Lung (tissue), 12 donors: Measurements from ENCODE around the gene ZHX3. TPM values are rescaled to one million over a fixed set of nuclear protein-coding genes. Genes with fewer than 3 reads are reported as not detected.

Experiments used
- ATAC-seq: fragments of 200-7000 bp; cut with Tn5 transposase; one replicate; pipeline ENCODE4 v1.9.1; 2020; ENCODE audit warnings: moderate number of reproducible peaks; ENCODE audit not compliant: insufficient read depth, low FRiP score
- DNase-seq, 3 donors: peaks; one replicate each; pipeline ENCODE4 v3.0.0-alpha.2; 2013 to 2017
- H3K27ac ChIP-seq, 2 donors: one replicate each; pipeline ENCODE4 v1.5.1; 2013; ENCODE audit warnings: mild to moderate bottlenecking in 2 of 2, moderate library complexity in 2 of 2, control low read depth in 1 of 2, inconsistent platforms in 1 of 2, low read depth in 1 of 2, low read length in 1 of 2
- H3K27me3 ChIP-seq, 3 donors: one replicate each; pipeline ENCODE4 v1.5.1; 2013; ENCODE audit warnings: low read length in 2 of 3; ENCODE audit not compliant: control insufficient read depth in 3 of 3, insufficient read depth in 3 of 3
- H3K36me3 ChIP-seq, 4 donors: one replicate each; pipeline ENCODE4 v1.5.1; 2013; ENCODE audit warnings: low read length in 4 of 4, mild to moderate bottlenecking in 1 of 4, moderate library complexity in 1 of 4; ENCODE audit not compliant: control insufficient read depth in 4 of 4, insufficient read depth in 4 of 4
- H3K4me1 ChIP-seq, 5 donors: one replicate each; pipeline ENCODE4 v1.5.1; 2013; ENCODE audit warnings: low read length in 5 of 5, mild to moderate bottlenecking in 2 of 5, moderate library complexity in 1 of 5; ENCODE audit not compliant: control insufficient read depth in 5 of 5, insufficient read depth in 5 of 5
- H3K4me3 ChIP-seq: one replicate; pipeline ENCODE4 v1.5.1; 2013; ENCODE audit warnings: mild to moderate bottlenecking, control low read depth, moderate library complexity
- H3K9ac ChIP-seq, 2 donors: one replicate each; pipeline ENCODE4 v1.5.1; 2013; ENCODE audit warnings: low read length in 2 of 2, control low read depth in 1 of 2; ENCODE audit not compliant: insufficient read depth in 1 of 2
- H3K9me3 ChIP-seq, 4 donors: one replicate each; pipeline ENCODE4 v1.5.1; 2013; ENCODE audit warnings: low read length in 3 of 4, mild to moderate bottlenecking in 1 of 4, moderate library complexity in 1 of 4; ENCODE audit not compliant: control insufficient read depth in 4 of 4, insufficient read depth in 3 of 4
- CTCF ChIP-seq: IDR thresholded peaks from 2 replicates; pipeline ENCODE4 v1.5.1; 2012; ENCODE audit warnings: mild to moderate bottlenecking; ENCODE audit errors: control extremely low read depth, extremely low read depth
- WGBS, 2 donors: extraction: QIAGEN DNeasy Blood & Tissue Kit; methylation state at CpG; one replicate each; pipeline ENCODE4 v1.1.7; 2013; 5-methylcytosine and 5-hydroxymethylcytosine counted together
- polyA plus RNA-seq, 2 donors: library from polyadenylated mRNA; stranded (reverse); fragments of 200-250 nt; gene quantifications; one replicate each; pipeline ENCODE4 v1.2.1, GENCODE V29; 2013
- total RNA-seq, 2 donors: library from RNA; depleted of rRNA in 1 of 2; stranded (reverse); fragments of >200 nt in 1 of 2; gene quantifications; one replicate each; pipeline ENCODE4 v1.2.1, GENCODE V29; 2014 to 2021
- donor health status: control.
- donor health status: control.
- donor health status: Bipolar disorder and iron deficiency.
- donor health status: healthy.
- donor health status: DM: yes; HTN: yes; CAD: no.

ZHX3 gene
- total and polyA plus RNA-seq, 4 donors: 8.3 to 48.2 (median 18.0) TPM

DNA sequence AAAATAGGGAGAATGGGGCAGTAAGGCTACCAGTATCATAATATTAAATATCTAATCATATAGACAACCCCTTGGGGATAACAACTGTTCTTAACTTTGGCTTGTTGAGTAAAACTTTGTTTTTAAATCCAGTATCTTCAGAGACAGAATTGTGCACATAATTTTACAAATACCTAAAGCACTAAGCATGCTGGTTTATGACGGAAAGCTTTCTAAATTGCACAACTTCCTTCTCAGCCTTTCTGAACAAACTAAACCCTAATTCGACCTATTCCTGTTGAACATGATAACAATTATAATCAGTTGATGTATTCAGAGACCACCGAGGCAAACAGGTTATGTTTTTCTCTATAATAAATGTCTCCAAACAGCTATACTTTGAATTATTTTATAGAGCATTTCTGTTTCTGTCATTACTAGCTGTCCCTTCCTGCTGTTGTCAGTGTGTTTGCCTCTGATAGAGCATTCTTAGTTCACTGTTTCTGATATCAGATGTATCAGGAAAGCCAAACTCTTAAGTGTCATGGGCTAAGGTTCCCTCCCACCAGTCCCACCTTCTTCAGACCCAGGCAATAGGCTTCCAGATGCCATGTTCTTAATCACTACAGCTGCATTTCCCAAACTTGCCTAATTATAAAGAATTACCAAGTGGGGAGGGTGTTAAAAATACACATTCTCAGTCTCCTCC is 8.7 kb downstream of the ZHX3 start:
- Histone ChIP-seq H3K27ac (peak overlapping the region; percentile 50 to 54), H3K36me3 (no peaks in the 10 kb centered on the region), H3K27me3 (no peaks in the 10 kb centered on the region), H3K4me1 (peaks cover 4 to 26% (median 10%) of the 10 kb centered on the region in 5 donors), H3K9me3 (peaks cover 0 to 2% (median 0%) of the 10 kb centered on the region in 4 donors), H3K9ac (peak overlapping the region in 1 of 2 donors; percentile 7), H3K4me3 (no peak overlapping the region)
- TF ChIP-seq CTCF: no peak
- WGBS, 2 donors: 11 to 19% methylated on average over 3 of the region's 3 CpGs
- DNase-seq: peak in 2 of 3 donors; percentile 42 to 62
- no peak for ATAC-seq

- 18 to 21% methylated on average over 1 of the region's 1 CpG for WGBS, 2 donors
- no peak overlapping the region for H3K4me3 ChIP-seq
- TF ChIP-seq CTCF: no peak
- peaks cover 4 to 30% (median 10%) of the 10 kb centered on the region in 5 donors for H3K4me1 ChIP-seq
- peak in 2 of 3 donors; percentile 52 to 57 for DNase-seq
- H3K9ac ChIP-seq: peak overlapping the region in 1 of 2 donors; percentile 7
- H3K9me3 ChIP-seq: peaks cover 0 to 2% (median 0%) of the 10 kb centered on the region in 4 donors
- no peaks in the 10 kb centered on the region for H3K36me3 ChIP-seq
- H3K27ac ChIP-seq: peak overlapping the region; percentile 5 to 46
- ATAC-seq: peak; percentile 41
- no peaks in the 10 kb centered on the region for H3K27me3 ChIP-seq
Measured at GRCh38 chr20:41308290-41308711, 9.2 kb downstream of the ZHX3 start.

GRCh38 chr20:41307021-41307420 is 10.5 kb downstream of the ZHX3 start:
- Histone ChIP-seq H3K36me3 (no peaks in the 10 kb centered on the region), H3K27ac (no peak overlapping the region), H3K9ac (no peak overlapping the region), H3K9me3 (peaks cover 0 to 2% (median 0%) of the 10 kb centered on the region in 4 donors), H3K4me3 (no peak overlapping the region), H3K4me1 (peaks cover 4 to 30% (median 10%) of the 10 kb centered on the region in 5 donors), H3K27me3 (no peaks in the 10 kb centered on the region)
- no peak for TF ChIP-seq CTCF
- no peak for DNase-seq
- no peak for ATAC-seq
- WGBS, 2 donors: 95 to 97% methylated on average over 1 of the region's 1 CpG
